G401 (cell line): Measurements from ENCODE around the gene PMEPA1. TPM values are rescaled to one million over a fixed set of nuclear protein-coding genes. Genes with fewer than 3 reads are reported as not detected.

ENCODE experiments used
- DNase-seq: peaks from one replicate; pipeline ENCODE4 v3.0.0-alpha.2; 2015; ENCODE audit warnings: low spot score
- in situ Hi-C: cut with HindIII; loops from 2 replicates; pipeline ENCODE4 v1.10.0; 2016; ENCODE audit warnings: low sequenced_read_pairs, mixed read lengths
- total RNA-seq: library from RNA; depleted of rRNA; stranded (reverse); fragments of >200 nt; shearing (Covaris generic); gene quantifications from 2 replicates; pipeline ENCODE4 v1.2.3, GENCODE V29; 2014

Gene PMEPA1
- total RNA-seq, 1 experiment from 2014 or later = 0.58 TPM

DNA sequence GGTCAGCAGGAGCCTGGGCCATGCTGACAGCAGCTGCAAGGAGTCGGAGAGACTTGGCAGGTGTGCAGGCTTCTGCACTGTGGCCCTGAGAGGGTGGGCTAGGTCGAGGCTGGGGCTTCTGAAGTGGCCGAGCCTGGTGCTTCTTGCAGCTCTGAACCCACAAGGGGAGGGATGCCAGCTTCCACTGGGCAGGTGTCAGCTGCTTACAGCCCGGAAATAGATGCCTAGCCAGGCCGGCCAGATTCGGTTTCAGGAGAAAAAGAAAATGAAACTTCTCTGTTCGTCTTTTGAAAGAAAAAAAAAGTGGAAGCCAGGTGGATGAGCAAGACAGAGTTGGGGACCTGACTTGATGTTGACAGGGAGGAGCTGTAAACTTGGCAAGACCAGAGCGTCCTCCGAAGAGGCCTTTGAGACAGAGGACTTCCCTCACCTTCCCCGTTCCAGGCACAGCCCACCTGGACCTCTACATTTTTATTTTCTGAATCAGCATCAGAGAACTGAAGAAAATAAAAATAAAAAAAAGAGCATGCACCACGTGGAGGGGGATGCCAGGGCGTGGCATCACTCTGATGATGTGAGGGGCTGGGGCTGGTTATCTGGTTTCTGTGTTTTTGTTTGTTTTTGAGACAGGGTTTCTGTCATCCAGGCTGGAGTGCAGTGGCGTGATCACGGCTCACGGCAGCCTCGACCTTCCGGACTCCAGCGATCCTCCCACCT lies 89.4 kb downstream of the PMEPA1 start, which contains the start of gene ZBP1:
Gene ZBP1 (minus strand): TSS at position 153 of the 717 bp plus-strand sequence. CDS start 131 bp downstream, at position 22.
- DNase-seq = no peak
- in situ Hi-C loops = loop anchor here (25.0 kb wide), 1 partner anchor 567 kb away; no protein-coding TSS in a partner anchor

DNA sequence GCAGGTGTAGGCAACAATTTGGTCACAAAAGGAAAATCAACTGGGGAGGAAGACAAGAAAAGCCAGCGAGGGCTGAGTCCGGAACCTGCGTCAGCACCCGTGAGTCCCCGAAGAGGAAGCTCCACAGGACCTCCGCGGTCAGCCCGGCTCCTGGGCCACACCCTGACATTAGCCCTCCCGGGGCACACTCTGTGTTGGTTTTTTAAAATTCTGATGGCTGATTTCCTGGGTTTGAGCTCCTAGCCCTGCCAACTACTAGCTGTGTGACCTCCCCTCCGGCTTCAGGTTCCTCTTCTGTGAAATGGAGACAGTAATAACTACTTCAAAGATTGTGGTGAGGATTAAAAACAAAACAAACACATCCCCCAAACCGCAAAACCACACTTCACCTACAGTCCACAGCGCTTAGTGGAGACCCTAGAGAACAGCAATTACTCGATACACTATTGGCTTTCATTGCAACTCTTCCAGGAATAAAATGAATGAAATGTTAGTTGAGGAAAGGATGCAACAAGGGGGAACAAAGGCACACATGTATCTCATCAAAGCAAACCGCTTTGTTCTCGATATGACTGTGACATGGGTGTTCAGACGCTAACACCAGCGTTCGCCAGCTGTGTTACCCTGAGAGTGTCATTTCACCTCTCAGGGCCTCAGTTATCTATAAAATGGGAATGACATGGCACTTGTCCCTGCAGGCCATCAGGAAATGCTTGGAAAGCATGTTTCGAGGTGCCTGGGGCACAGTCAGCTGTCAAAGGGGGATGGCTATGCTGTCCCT lies 90.6 kb downstream of the PMEPA1 start:
- in situ Hi-C loops = loop anchor here (25.0 kb wide), 1 partner anchor 568 kb away; no protein-coding TSS in a partner anchor

DNA sequence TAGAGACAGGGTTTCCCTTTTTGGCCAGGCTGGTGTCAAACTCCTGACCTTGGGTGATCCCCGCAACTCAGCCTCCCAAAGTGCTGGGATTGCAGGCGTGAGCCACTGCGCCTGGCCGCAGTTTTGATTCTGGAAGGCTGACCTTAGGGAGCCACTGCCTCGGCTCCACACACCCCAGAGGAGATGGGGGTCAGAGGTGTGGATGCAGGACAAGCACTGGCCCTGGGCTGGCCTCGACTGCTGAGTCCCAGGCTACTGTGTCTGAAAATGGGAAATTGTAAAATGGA lies 91.1 kb downstream of the PMEPA1 start:
- in situ Hi-C loops = loop anchor here (25.0 kb wide), 1 partner anchor 569 kb away; no protein-coding TSS in a partner anchor
- no peak for DNase-seq

More for the DNA sequence above, 90.6 kb downstream of the PMEPA1 start:
- no peak for DNase-seq

DNA sequence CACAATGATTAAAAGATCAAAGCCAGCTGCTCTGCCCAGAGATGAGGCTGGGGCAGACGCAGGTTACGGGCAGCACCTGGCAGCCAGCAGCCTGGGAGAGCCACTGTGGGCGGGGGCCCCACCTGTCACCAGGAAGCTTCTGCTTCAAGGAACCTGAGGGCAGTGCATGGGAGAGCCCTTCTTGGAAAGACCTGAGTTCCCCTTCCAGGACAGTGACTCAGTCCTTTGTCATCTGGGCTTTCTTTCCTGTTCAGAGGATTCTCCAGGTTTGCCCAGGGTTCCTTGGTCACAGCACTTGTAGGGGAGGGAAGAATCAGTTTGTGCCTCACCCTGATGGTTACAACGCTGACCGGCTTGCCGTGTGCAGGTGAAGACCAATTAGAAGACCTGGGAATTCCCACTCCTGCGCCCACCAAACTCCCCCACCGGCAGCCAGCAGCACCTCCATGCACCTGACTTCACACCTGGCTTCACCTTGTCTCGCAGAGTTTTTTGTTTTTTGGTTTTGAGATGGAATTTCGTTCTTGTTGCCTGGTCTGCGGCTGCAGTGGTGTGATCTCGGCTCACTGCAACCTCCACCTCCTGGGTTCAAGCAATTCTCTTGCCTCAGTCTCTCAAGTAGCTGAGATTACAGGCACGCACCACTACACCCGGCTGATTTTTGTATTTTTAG lies 91.6 kb downstream of the PMEPA1 start:
- in situ Hi-C loops = loop anchor here (25.0 kb wide), 1 partner anchor 569 kb away; no protein-coding TSS in a partner anchor
- DNase-seq = no peak

DNA sequence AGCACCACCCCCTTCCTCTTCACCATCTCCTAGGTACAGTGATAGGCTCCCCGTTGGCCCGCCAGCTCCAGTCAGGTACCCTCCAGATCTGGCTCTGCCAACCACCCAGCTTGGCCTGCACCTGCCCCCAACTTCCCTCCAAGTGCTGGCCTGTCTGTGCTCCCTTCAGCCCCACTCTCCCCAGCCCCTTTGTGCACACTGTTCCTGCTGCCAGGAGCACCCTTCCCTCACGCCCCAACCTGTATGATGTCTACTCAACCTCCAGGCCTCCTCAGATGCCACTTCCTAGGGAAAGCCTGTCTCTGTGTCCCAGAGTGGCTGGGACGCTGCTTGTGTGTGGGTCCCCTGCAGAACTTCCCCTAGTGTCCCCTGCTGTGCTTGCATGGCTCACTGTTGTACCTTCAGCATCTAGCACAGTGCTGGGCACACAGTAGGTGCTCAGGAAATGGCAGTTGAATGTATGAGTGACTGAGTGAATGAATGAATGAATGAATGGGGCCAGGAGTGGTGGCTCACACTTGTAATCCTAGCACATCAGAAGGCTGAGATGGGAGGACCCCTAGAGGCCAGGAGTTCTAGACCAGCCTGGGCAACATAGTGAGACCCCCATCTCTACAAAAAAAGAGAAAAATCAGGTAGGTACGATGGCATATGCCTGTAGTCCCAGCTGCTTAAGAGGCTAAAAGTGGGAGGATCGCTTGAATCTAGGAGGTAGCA lies 92.6 kb downstream of the PMEPA1 start:
- no peak for DNase-seq
- in situ Hi-C loops = loop anchor here (25.0 kb wide), 1 partner anchor 570 kb away; no protein-coding TSS in a partner anchor

DNA sequence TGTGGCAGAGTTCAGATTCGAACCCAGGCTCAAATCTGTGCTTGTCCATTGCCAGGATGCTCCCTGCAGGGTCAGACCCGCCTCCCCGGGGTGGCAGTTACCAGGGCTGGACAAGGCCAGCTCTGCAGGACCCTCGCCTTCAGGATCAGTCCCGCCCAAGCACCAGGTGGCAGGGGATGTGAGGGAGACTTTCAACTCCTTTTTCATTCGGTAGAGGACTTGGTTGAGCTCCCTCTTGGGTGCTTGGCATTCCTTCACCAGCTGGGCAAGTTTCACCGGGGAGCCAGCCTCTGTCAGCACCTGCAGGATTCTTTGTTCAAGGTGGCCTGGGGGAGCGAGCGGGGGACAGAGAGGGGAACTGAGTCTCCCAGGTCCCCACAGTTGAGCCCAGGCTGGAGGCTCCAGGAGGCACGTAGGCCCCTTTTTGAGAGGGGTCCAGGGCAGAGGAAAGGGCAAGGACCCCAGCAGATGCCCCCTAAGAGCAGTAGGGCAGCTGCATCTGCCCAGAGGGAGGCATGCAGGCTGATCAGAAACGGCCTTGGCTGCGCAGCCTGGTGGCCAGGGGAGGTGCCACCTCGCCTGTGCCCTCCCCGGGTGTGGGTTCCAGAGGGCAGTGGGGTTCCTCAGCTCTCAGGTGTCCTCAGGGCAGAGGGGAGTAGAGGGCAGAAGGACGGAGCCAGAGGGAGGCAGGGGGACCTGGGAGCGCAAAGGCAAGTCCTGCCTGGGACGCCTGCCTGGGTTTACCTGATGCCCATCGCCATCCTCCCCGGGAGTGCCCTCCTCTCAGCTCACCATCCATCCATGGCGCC lies 93.5 kb downstream of the PMEPA1 start:
- no peak for DNase-seq
- in situ Hi-C loops = loop anchor here (25.0 kb wide), 1 partner anchor 571 kb away; no protein-coding TSS in a partner anchor

DNA sequence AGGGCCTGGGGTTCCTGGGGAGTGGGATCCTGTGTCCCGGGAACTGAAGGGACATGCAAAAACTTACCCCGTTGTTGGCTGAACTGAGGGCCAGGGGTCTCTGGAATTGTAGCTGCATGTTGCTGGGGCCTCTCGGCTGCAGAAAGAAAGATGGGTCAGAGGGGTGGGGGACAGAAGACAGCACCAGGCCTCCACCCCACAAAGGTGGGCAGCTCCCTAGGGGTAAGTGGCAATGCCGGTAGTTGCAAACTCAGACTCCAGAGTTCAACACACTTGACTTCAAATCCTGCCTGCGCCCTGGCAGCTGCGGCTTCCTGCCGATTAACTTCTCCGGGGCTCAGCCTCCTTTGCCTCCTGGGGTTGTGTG lies 94.4 kb downstream of the PMEPA1 start:
- in situ Hi-C loops = loop anchor here (25.0 kb wide), 1 partner anchor 572 kb away; no protein-coding TSS in a partner anchor
- no peak for DNase-seq

DNA sequence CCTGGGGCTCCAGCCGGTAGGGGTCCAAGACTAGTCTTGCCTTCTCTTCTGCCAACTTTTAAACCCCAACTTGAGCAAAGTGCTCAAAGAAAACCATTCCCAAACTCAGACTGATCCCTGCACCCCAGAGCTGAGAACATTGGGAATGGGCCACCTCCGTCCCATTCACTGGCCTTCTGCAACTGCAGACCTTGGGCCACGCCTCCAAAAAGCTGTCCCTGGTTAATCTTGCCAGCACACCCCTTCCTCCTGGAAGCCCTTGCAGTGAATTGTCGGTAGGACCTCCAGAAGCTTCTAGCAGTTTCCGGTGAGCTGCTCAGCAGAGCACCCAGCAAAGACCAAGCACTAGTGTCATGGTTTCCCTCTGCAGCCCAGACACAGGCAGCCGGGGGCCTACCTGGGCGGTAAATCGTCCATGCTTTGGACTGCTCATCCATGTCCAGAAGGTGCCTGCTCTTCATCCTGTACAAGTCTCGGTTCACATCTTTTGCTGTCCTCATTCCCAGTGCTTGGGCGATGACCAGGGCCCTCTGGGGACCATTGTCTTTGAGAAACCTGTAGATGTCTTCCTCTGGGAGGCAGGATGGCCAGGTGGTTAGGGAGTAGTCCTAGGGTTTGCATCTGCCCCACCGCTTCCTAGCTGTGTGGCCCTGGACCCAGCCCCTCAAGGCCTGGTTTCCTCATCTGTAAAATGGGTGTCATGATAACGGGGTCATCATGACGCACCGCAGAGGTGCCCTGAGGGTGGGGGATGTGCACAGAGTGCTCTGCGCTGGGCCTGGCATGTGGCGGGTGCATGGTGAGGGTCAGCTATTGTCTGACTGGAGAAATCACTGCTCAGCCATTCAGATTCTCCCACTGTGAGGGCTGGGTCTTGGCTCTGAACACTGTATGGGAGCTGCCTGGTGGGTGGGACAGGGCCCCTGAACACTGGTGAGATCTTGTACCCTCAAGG lies 95.0 kb downstream of the PMEPA1 start:
- no peak for DNase-seq
- in situ Hi-C loops = loop anchor here (25.0 kb wide), 1 partner anchor 573 kb away; no protein-coding TSS in a partner anchor

DNA sequence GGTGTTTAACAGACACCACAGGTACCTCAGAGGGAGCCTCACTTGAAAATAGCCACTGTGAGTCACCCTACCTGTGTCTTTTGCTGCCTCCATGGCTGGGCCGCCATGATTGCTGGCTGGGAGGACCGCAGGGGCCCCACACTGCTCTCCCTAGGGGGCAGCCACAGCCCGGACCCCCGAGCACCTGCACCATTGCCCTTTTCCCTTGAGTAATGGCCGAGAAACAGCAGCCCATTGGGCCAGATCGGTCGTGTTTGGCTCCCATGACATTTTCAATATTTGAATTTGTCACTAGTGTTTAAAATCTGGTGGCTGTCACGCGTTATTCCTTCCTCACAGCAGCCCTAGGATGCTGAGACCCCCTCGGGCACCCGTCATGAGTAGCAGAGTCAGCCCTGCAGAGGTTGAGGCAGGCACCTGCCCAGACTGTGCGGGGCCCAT lies 96.3 kb downstream of the PMEPA1 start:
- no peak for DNase-seq
- in situ Hi-C loops = loop anchor here (25.0 kb wide), 1 partner anchor 574 kb away; no protein-coding TSS in a partner anchor

DNA sequence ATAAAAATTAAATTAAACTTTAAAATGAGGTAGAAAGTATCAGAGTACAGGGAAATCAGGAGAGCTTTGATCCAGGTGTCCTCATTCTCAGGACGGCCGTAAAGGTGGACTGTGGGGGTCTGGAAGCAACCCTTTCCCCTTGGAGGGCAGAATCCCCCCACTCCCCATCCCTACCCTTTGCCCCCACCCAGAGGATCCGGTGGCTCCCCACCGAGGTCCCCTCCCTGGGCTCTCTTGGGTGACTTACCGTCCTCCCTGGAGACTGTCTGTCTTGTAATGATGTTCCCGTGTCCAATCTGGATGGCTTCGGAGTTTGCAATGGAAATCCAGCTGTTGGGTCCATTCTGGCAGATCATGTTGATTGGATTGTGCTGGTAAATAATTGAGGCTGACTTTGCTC lies 96.9 kb downstream of the PMEPA1 start:
- DNase-seq = no peak
- in situ Hi-C loops = loop anchor here (25.0 kb wide), 1 partner anchor 574 kb away; no protein-coding TSS in a partner anchor

DNA sequence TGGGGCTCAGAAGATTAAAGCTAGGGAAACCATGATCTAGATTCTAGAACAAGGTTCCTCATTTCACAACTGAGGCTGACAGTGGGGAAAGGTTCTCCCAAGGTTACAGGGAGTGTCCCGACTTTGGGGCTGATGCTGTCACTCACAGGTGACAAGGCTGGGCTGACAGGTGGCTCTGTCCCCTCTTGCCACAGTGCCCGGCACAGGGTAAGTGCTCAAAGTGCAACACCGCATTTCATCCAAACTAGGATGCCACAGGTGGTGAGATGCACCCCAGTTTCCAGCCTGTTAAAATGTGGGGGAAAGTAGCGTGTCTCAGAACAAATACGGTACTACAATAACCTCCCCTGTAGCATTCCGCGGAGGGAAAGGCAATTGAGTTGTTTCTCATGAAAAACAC lies 97.4 kb downstream of the PMEPA1 start:
- DNase-seq = no peak
- in situ Hi-C loops = loop anchor here (25.0 kb wide), 1 partner anchor 575 kb away; no protein-coding TSS in a partner anchor

DNA sequence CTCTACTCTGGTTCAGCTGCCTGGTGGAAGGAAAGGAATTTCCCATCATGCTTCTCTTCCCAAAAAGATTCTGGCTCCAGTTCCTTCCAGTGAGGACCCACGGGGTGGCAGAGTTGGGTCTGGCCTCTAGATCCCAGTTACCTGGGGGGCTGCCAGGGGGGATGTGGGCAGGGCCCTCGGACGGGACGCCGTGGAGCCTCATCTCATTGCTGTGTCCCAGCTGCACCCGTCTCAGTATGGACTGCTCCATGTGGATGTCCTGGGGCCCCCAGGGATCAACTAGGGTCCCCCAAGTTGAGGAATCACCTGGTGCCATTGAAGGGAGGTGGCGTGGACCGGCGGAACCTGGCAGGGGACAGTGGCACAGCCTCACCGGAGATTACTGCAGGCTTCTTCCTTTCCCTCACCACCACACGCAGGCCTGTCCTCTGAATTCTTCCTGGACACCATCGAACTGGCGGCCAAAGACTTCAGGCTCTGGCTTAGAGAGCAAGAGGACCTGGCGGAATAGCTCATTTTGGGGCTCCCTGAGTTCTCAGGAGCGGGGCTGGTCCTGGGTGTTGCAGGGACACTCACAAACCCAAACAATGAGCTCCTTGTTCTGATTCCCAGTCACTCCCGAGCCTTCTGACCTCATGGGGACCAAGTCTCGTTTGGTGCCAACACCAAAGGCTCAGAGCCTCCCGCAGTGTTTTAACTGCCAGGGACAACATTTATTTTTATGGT lies 98.1 kb downstream of the PMEPA1 start:
- peak; percentile 7 for DNase-seq

DNA sequence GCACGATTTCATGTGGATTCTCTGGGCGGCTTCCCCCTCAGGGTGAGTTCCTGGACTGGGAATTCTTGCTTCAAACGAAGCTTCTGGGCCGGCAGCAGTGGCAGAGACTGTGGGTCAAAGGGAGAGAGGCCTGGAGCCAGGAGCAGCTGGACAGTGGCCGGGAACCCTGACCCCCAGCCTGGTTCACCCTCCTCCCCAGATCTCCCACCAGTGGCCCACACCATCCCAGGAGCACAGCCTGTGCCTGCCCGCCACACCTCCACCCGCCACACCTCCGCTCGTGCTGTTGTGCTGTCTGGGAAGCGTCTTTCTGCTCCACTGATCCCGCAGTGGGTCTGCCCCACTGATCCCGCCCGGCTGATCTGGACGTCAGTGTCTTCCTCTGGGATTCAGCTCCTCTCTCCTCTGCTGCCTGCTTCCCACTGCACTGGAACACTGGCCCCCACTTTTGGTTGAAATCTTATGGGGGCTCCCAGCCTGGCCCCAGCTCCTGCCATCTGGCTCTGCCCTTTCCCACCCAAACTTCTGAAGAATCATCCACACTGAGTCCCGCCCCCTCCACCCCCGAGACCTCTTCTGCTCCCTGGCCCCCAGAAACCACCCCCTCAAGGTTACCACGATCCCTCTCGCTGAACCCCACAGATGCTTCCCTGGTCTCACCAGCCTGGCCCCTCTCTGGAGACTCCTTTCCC lies 99.4 kb downstream of the PMEPA1 start:
- DNase-seq = no peak
- in situ Hi-C loops = loop anchor here (25.0 kb wide), 1 partner anchor 577 kb away; no protein-coding TSS in a partner anchor

More for the DNA sequence above, 98.1 kb downstream of the PMEPA1 start:
- in situ Hi-C loops = loop anchor here (25.0 kb wide), 1 partner anchor 576 kb away; no protein-coding TSS in a partner anchor

DNA sequence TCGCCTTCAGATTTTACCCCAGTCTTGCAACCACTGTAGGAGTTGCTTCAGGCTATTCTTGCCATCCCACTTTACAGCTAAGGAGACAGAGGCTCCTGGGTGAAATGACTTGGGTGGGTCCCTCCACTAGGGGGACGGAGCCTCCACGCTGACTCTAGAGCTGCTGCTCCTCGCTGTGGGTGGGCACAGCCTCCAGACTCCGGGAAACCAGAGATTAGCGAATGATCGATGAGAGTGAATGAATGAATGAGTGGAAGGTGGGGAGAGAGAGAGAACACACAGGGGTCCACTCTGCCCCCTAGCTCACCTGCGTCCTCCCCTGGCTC lies 100.0 kb downstream of the PMEPA1 start:
- in situ Hi-C loops = loop anchor here (25.0 kb wide), 1 partner anchor 577 kb away; no protein-coding TSS in a partner anchor
- no peak for DNase-seq

DNA sequence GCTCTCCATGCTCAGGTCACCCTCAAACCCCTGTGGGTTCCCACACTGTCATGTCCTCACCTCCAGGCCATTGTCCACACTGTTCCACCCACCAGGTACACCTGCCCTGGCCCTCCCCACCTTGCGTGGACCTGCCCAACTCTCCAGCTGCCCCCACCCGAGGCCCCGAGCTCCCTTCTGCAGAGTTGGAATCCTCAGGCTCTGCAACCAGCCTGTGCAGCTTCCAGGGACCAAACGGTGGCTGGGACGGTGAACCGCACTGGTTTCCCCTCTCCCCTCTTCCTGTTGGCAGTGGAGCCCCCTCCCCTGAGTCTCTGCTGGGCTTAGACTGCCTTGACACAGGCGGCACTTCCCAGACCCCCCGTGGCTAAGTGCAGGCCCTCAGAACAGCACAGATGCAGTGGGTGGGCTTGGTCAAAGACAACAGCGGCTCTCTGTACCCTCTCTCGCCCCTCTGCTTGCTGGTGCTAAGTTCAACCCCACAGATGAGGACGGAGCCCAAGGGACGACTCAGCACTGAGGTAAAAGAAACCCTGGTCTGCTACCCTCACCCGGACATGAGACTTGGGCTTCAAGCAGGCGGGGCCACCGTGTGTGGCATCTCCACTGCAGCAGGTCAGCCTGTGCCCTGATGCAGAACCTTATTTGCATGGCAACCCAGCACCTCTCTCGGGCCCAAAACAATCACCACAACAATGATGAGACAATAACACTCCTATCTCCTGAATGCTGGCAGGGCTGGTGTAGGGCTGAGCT lies 100.6 kb downstream of the PMEPA1 start:
- in situ Hi-C loops = loop anchor here (25.0 kb wide), 1 partner anchor 578 kb away; no protein-coding TSS in a partner anchor
- DNase-seq = no peak
